Nucleus accumbens (tissue), 56 donors: ENCODE results near the gene SLC25A25.
"Not testable (repeated sequence)": the region's sequence is repeated elsewhere in the genome, so short reads cannot be mapped to it uniquely, and the experiment has no call there.

Source experiments
- DNase-seq, 56 donors: peaks; one replicate each; lab custom pipeline; 2025; lab: John Stamatoyannopoulos, UW

The SLC25A25 gene

GRCh38 chr9:128107468-128108268, 39.6 kb downstream of the SLC25A25 start:
- no peak for DNase-seq

GRCh38 chr9:128108269-128109049, 40.4 kb downstream of the SLC25A25 start:
- no peak for DNase-seq

GRCh38 chr9:128109050-128109709, 41.1 kb downstream of the SLC25A25 start:
- DNase-seq: peak in 2 of 56 donors; percentile 18 to 25

GRCh38 chr9:128111726-128112125, 43.7 kb downstream of the SLC25A25 start:
- DNase-seq: not testable (repeated sequence)

GRCh38 chr9:128113526-128114325, 45.7 kb downstream of the SLC25A25 start:
- DNase-seq: no peak

DNA sequence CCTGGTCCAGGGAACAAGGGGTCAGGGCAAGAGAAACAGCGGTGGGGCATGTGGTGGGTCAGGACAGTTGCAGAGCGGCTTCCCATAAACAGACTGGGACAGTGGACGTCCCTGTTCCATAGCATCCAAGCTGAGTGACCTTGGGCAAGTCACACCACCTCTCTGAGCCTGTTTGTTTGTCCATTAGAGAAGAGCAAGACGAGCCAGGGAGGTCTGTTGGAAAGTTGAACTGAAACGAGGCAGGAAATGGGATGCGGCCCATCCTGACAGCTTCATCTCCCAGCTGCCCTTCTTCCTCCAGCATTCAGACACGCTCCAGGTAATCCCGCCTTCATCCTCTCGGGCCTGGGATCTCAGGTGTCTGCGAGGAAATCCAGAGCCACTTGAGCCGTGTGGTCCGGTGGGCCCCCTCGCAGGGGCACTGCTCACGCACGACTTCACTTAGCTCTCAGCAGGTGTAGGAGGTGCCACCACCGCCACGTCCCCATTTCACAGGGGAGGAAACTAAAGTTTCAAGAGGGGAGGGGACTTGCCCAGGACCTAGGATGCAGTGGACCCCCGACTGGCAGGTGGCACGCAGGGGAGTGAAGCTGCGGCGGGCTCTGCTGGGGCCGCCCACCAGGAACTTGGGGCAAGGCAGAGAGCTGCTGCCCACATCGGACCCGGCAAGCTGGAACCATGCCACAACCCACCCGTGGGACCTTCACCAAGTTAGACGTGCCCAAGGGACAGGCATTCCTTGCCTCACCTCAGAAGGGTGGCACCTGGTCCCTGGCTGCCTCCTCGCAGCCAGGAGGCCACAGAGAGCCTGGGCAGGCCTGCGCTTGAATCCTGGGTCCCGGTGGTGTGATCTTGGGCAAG, 46.5 kb downstream of the SLC25A25 start:
- no peak for DNase-seq

DNA sequence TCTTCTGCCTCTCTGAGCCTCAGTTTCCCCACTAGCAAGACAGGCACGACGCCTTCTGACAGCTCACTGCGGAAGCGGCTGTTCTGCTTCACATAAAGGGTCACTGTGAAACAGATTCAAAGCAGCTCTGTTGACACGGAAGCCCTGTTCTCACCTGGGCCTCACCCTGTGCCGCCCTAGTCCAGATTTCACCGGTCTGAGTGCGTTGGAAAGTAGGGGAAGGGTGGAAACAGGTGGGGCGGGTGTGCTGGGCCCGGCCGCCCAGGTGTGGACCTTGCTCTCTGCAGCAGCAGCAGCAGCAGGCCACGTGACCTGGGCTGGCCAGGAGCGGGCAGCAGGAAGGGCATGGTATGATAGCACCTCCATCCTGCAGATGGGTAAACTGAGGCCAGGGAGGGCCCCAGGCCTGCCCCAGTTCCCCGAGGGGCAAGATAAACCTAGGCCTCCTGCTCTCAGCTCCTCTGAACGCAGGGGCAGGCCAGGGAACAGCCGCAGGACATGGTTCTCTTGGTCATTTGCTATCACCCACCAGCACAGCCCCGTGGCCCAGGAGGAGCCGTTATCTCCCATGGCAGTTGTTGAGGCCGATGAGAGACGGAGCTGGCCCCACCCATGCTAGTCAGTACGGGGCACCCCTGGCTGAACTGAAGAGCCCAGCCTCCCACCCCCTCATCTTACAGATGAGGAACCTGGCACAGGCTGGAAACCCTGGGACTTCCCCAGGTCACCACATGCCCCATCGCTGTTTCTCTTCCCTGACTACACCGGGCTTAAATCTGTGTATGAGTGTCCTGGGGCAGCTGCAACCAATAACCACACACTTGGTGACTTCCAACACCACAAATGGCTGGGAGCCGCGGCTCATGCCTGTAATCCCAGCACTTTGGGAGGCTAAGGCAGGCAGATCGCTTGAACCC, 47.4 kb downstream of the SLC25A25 start:
- no peak for DNase-seq

GRCh38 chr9:128116104-128117083, 48.4 kb downstream of the SLC25A25 start:
- DNase-seq: no peak

- peak in 53 of 56 donors; percentile 43 to 98 (median 83) for DNase-seq
These were observed 49.8 kb downstream of the SLC25A25 start for GRCh38 chr9:128117613-128118471.

DNA sequence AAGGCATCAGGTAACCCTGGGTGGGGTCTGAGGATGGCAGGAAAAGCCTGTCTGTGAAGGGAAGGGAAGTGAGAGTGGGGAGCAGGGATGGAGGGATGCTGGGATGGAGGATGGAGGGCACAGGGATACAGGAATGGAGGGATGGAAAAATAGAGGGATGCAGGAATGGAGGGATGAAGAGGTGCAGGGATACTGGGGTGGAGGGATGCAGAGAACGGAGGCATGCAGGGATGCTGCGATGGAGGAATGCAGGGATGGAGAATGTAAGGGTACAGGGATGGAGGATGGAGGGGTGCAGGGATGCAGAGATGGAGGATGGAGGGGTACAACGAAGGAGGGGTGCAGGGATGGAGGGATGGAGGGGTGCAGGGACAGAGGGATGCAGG, 50.4 kb downstream of the SLC25A25 start:
- no peak for DNase-seq

- DNase-seq: no peak
These were observed 51.1 kb downstream of the SLC25A25 start for GRCh38 chr9:128118971-128119665.

DNA sequence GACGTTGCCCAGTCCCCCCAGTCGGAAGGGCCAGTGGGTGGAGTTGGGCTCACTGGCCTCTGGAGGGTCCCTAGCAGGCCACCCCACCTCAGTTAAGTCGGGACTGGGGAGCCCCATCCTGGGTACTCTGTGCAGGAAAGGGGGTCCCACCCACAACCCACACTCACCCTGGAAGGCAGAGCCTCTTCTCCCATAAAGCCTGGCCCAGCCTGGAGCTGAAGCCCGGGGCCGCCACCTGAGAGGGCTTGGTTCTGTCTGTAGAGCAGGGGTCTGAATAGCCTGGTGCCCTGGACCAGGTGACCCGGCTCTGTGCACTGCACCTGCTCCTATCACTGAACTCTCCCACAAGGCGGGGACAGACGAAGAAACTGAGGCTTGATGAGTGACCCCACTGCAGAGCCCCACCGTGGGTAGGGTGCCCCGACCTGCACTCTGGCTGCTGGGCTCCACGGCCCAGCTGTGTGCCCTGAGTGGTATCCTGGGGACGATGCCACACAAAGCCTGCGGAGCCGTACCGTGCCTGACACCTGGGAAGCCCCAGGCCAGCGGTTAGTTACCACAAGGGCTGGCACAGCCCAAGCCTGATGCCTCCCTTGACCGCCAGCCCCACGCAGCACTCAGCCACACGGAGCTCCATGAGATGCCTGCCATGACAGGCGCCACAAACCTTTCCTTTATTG, 52.2 kb downstream of the SLC25A25 start:
- no peak for DNase-seq

DNA sequence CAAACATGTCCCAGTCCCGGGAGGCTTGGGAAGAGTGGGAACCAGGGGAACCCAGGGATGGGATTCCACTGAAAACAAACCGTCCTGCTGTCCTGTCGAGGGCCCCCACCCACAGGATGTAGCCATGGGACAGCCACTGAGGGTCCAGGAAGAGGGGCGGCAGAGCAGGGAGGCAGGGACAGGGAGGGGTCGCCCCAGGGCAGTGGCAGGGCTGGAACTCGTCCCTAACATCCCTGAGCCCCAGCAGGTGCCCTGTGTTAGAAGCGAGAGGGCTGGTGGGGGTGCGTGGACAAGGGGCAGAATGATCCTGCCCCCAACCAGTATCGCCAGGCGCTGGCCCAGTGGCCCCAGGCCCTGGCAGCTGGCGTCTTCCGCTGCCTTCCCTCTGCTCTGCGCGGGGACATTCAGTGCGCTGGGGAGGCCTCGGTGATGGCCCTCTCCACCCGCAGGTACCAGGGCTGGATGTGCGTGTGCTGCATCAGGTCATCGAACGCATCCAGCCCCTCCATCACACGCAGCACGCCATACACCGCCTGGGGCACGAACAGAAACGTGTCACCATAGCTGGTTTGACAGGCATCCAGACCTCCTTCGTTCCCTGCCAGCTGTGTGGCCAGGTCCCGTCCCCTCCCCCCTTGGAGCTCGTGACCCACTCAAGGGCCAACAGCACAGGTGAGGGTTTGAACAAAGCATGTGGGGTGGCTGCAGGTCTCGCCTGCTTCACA, 52.9 kb downstream of the SLC25A25 start:
- no peak for DNase-seq

DNA sequence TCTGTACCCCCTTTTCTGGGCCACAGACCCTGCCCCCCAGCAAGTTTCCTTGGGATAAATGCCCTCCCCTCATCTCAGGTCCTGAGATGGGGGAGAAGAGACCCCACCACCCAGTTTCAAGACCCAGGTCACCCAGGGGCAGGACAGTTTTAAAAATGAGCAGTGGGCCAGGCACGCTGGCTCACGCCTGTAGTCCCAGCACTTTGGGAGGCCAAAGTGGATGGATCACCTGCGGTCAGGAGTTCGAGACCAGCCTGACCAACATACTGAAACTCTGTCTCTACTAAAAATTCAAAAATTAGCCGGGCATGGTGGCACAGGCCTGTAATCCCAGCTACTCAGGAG, 53.4 kb downstream of the SLC25A25 start:
- no peak for DNase-seq
